Stimulated activated naive CD8-positive, alpha-beta T cell treated with anti-CD3 and anti-CD28 coated beads, Interleukin-15, Interleukin-2, amounts not matched to agents 100 U/mL and 50 U/mL, for 24 hours (primary cell): ENCODE results near the gene MTSS2.
"Not testable (repeated sequence)": the region's sequence is repeated elsewhere in the genome, so short reads cannot be mapped to it uniquely, and the experiment has no call there.

Experiments
- ATAC-seq: fragments of 150-1000 bp; cut with Tn5 transposase; one replicate; pipeline ENCODE4 v1.10.0; 2021
- DNase-seq: peaks from one replicate; pipeline ENCODE4 v3.0.0; 2021

Gene MTSS2

DNA sequence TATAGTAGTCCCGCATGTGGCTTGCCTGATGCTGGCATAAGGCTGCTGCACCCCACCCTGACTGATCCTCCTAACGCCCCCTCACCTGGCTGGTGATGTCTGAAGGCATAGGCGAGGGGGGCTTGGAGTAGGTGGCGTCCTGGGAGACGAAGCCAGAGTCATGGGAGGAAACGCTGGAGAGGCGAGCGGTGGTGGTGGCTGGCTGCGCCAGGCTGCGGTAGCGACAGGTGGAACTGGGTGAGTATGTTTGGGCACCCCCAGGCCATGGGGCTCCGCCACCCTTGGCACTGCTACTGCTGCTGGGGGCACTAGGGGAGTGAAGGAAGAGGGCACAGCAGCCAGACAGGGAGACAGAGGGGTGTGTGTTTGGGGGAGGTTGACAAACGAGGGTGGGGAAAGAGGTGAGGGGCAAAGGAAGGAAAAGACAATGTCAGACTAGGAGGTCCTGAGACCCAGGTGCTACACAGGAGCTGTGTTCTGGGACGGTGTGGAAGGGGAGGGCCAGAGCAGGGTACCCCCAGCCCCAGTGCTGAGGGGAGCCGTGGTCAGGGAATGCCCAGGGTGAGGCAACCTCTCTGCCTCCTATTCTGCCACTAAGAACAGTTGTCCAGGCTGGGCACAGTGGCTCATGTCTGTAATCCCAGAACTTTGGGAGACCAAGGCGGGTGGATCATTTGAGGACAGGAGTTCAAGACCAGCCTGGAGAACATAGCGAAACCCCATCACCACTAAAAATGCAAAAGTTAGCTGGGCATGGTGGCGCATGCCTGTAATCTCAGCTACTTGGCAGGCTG, 11.4 kb downstream of the MTSS2 start:
- no peak for ATAC-seq
- no peak for DNase-seq

DNA sequence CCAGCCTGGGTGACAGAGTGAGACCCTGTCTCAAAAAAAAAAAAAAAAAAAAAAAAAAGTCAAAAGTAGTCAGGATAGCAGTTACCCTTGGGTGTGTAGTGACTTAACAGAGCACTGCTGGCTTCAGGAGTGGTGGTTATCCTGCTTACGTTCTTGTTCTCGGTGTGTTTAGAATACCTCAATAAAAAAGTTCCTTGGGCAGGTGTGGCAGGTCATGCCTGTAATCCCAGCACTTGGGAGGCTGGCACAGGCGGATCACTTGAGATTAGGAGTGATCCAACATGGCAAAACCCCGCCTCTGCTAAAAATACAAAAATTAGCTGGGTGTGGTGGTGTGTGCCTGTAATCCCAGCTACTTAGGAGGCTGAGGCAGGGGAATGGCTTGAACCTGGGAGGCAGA, 14.9 kb downstream of the MTSS2 start:
- ATAC-seq, DNase-seq: not testable (repeated sequence)

DNA sequence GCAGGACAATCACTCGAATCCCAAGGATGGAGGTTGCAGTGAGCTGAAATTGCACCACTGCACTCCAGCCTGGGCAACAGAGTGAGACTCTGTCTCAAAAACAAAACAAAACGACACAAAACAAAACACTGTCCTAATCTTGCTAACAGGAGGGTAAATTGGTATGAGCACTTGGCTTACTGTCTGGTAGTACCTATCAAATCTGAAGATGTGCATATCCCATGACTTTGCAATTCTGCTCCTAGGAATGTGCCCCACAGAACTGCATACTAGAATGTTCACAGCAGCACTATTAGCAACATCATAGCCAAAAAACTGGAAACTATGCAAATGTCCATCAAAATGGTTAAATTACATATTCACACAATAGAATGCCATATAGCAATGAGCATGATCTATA, 15.7 kb downstream of the MTSS2 start:
- no peak for ATAC-seq

DNA sequence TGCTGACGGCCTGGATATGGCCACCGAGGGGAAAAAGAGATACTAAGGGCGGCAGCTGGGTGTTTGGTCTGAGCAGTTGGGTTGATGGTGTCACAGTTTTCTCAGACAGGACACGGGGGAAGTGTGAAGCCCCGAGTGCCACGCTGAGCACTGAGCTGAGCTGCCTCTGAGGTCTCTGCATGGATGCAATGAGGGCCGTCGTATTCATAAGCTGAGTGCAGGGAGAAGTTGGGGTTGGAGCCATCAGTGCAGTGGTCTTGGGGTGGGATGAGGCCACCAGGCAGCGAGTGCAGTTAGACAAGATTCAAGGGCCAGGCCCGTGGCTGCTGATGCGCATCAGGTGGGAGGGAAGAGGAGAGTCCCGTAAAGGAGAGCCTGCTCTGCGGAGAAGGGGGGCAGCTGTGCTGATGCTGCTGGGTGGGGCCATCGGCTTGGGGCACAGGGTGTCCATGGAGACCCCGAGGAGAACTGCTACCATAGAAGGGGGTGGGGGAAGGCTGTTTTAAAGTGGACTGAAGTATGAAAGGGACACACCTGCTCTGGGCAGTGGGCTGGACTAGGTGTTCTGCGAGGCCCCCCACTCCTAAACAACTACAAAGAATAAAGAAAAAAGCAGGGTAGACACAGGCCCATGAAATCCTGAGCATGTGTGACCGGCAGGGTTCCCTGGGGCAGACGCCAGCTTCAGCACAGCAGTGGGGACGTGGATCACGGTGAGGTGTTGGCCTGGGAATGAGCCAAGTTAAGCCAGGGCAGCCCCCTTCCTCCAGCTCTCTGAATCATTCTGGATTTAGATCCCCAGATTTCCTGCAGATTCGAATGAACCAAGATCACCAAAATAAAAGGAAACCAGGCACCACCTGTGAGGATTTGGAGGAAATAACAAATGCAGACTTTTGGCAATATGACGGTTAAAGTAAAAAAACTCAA, 19.8 kb downstream of the MTSS2 start:
- ATAC-seq (no peak), DNase-seq (no peak)

More for the DNA sequence above, 15.7 kb downstream of the MTSS2 start:
- DNase-seq, result no peak

DNA sequence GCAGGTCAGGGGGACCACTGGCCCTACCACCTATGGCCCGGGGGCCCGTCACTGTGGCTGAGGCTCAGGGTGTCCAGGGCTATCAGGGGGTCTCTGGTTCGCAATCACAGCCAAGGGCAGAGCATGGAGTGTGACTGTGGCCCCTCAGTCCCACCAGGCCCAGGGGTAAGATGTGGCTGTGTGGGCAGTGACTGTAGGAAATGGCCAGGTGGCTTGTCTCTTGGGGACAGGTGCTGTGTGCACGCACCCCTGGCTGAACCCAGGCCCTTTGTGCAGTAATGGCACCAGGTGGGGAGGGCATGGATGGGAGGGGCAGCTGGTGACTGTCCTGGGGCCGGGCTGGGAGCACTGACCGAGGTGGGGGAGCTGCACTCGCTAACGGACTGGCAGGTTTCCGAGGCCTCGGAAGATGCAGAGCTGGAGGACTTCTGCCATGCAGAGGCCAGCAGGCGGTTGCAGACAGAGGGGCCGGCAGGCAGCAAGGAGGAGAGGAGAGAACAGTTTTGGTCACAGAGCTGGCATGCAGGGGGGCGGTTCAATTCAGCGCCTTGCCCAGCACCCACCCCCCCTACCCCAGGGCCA, 20.6 kb downstream of the MTSS2 start:
- ATAC-seq, result no peak

DNA sequence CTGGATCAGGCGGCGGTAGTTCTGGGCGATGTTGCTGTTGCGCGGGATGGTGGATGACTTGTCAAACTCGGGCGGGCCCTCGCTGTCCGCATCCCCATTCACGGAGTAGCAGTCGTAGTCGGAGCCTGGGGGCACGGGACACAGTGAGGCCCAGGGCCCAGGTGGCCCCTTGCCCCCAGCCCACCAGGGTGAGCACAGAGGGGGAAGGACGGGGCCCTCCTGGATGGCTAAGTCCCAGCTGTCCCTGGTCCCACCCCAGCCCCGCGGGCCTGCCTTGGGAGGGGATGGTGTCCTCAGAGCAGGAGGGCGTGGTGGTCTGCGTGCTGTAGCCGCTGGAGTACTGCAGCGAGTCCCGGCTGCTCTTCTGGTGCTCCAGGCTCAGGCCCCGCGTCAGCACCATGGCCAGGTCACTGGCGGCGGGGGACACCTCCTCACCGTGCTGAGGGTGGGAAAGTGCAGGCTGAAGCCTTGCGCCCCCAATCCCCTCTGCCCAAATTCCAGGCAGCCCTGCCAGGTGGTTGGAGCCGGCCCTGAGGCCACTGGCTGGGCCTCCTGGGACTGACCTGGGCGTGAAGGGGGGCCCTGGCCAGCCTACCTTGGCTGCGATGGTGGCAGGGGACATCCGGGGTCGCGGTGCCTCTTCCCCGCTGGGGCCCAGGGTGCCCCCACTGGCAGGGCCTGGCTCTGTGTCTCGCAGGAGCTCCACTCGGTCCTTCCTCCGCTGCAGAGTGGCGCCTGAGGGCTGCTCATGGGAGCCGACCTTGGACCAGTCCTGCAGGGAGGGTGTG, 21.3 kb downstream of the MTSS2 start:
- no peak for DNase-seq
- ATAC-seq, result no peak

More for the DNA sequence above, 20.6 kb downstream of the MTSS2 start:
- DNase-seq, result no peak

DNA sequence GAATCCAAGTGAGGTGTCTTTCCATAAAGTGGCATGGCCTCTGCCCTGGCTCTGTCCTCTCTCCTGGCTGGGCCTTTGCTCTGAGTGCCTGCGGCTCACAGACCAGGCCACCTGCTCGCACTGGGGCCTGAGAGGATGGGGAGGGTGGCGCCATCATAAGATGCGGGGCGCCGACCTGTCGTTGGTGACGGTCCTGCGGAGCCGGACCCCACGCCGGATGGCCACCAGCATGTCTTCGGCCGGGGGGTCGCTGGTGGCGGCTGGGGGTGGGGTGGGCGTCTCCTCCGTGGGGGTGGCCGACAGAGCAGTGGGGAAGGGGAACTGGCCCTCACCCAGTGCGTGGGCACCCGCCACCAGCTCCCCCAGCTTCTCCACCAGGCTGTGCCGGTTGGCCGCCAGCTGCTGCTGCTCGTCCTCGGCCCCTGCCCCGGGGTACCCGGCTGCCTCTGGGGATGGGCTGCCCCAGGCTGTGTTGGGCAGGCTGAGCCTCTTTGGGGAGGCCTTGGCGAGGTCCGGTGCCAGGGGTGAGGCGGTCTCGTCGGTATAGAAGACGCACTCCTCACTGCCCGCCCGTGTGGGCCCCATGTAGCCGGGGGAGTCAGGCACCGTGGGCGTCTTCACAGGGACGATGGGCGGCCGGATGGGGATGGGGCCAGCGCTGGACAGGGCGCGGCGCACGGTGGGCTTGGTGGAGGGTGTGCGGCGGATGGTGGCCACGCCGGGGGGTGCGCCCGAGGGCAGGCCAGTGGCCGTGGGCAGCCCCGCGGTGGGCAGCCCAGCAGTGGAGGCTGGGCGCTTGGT, 22.1 kb downstream of the MTSS2 start:
- DNase-seq, result no peak
- ATAC-seq, result no peak

DNA sequence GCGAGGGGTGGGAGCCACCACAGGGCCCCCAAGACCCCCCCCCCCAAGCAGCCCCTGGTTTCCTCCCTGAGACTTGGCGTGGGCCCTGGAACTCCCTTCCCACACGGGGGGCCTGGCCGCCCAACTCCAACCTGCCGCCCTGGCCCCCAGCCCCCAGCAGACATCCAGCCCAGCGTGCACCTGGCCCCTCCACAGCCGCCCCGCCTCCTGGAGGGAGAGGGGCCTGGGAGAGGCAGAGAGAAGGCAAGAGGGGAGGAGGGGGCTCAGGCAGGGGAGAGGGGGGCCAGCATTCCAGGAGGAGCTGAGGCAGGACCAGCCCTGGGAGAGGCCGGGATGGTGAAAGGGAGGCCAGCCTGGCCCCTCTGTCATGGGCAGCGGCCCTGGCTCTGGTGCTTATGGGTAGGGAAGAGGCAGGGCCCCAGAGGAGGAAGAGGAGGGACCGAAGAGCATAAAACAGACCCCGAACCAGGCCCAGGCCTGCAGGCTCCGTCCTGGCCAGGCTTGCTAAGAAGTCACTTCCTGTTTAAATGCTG, 22.8 kb downstream of the MTSS2 start:
- no peak for ATAC-seq
- no peak for DNase-seq

DNA sequence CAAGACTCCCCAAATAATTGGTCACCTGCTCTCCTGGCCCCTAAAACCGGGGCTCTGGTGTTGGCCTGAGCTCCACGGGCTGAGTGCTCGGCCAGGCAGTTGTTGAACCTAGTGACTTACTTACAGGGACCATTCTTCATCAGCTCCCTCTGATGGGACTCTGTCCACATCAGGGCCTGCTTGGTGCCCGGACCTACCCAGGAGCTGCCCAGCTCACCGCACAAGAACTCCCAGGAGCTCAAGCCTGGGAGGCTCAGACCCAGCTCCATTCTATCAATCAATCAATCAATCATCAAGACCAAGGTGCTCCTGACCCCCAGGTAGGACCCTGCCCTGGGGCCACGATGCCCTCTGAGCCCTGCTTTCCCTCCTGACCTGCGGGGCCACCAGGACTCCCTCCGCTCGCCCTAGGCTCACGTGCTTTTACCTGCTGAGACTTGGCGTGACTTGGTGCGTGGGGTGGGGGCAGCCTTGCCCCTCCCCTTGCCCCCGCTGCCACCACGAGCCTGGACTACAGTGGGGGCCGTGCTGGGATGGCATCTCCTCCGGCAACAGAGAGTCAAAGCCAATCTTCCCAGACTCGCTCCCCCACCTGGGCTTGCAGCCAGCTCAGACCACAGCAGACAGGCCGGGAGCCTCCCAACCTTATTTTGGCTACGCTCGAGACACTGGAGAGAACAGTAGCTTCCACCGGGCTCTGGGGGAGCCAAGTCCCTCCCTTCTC, 23.8 kb downstream of the MTSS2 start:
- DNase-seq, result no peak
- ATAC-seq, result no peak

DNA sequence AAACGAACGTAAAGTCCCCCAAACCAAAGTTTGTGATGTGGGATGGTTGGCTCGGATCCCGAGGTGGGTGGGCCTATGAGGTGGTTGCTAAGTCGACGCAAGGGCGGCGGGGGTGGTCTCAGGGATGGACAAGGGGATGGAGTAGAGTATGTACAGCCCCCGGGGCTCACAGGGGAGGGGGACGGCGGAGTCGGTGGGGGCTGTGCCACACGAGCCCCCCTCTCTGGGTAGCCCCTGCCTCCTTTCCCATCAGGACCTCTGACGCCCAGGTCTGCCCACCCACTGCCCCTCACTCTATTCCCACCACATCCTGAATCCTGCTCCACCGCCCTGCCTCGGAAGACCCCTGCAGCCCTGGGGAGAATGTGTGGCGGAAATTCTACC, 24.3 kb downstream of the MTSS2 start:
- ATAC-seq (no peak), DNase-seq (no peak)

DNA sequence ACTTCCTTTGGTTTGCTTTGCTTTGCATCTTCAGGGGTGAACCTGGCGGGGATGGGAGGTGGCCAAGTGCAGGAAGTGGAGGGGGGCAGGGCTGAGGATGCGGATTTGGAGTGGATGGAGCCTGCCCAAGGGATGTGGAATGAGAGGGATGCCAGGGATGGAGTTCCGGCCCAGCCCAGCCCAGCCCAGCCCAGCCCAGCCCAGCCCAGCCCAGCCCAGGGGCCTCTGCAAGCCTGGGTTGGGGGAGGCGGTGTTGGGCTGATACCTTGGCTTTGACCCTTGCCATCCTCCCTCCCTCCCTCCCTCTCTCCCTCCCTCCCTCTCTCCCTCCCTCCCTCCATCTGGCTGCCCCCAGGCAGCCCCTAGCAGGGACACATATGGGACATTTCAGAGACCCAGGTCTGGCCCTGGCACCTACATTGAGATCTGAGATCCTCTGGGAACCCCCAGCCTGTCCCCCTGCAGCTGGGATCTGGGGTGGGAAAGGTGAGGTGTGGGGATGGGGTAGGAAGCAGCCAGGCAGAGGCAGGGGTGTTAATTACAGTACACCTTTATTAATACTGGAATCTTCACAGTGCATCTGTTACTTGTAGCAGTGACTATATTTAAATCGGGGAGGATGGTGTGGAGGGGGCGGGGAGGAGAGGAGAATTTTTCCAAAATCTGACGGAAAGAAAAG, 25.0 kb downstream of the MTSS2 start:
- ATAC-seq (no peak), DNase-seq (no peak)

DNA sequence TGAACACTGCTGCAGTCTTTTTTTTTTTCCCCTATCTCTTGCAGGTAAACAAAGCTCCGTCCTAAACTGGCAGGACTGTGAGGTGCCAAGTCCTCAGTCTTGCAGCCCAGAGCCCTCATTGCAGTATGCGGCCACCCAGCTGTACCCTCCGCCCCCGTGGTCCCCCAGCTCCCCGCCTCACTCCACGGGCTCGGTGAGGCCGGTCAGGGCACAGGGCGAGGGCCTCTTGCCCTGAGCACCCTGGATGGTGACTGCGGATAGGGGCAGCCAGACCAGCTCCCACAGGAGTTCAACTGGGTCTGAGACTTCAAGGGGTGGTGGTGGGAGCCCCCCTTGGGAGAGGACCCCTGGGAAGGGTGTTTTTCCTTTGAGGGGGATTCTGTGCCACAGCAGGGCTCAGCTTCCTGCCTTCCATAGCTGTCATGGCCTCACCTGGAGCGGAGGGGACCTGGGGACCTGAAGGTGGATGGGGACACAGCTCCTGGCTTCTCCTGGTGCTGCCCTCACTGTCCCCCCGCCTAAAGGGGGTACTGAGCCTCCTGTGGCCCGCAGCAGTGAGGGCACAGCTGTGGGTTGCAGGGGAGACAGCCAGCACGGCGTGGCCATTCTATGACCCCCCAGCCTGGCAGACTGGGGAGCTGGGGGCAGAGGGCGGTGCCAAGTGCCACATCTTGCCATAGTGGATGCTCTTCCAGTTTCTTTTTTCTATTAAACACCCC, 25.7 kb downstream of the MTSS2 start:
- DNase-seq, result no peak
- ATAC-seq, result no peak

DNA sequence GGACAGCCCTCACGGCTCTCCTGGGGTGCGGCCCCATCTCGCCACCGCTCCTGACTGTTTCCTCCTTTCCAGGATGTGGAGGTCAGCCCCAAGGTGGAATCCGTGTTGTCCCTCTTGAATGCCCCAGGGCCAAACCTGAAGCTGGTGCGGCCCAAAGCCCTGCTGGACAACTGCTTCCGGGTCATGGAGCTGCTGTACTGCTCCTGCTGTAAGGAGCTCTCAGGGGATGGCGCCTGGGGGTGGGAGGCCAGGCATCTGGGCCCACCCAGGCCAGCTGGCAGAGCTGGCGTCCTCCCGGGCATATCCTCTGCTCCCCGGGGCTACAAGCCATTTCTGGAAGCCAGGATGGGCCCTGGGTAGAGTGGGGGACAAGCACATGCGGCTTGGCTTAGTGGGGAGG, 26.3 kb downstream of the MTSS2 start:
- ATAC-seq (no peak), DNase-seq (no peak)

DNA sequence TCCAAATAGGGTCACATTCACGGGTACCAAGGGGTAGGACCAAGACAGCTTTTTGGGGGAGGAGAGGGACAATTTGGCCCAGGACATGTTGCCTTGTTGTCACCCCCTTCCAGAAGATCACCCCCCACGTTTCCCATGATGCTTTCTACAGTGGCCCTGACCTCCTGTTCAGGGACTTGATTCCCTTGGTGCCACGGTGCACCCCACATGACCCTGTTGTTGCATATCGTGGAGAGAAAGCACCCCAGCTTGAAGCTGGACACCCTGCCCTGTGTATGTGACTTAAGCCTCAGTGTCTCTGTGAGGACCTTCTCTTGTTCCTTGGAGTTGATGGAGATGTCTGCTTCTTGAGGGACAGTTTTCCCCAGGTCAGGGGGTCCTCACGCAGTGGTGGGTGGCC, 26.9 kb downstream of the MTSS2 start:
- ATAC-seq (no peak), DNase-seq (no peak)

DNA sequence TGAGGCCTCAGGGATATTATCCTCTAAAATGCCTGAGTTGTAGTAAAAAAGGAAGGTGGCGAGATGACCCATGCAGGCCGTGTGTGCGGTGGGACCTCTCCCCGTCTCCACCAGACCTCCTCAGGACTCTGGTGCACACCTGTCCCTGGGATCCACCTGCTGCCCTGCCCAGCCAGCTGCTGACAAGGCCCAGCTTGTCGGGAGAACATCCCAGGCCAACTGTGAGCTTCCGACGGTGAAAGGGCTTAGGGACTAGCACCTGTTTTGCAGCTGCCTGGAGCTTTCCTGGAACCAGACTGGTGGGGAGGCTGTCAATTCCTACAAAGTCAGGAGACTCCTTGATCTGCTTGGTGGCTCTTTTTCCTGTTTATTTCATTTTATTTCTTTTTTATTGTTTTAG, 27.9 kb downstream of the MTSS2 start:
- ATAC-seq (no peak), DNase-seq (no peak)

DNA sequence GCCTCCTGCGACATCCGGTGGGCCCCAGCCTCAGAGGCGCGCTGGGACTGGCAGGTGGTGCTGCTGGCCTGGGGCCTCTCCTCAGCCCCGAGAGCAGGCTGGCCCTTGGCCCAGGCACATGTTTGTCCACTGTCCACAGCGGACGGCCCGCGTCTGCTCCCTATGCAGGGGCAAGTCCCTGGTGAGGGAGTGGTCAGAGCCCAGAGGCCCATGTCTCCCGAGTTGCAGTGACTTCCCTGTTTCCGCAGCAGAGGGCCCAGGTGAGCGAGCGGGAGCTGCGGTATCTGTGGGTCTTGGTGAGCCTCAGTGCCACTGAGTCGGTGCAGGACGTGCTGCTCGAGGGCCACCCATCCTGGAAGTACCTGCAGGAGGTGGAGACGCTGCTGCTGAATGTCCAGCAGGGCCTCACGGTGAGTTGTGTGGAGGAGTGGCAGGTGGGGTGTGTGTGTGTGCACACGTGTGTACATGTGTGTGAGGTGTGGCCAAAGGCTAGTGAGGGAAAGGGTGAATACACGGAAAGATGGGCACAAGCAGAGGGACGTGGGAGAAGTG, 29.1 kb downstream of the MTSS2 start:
- no peak for DNase-seq
- ATAC-seq, result no peak

DNA sequence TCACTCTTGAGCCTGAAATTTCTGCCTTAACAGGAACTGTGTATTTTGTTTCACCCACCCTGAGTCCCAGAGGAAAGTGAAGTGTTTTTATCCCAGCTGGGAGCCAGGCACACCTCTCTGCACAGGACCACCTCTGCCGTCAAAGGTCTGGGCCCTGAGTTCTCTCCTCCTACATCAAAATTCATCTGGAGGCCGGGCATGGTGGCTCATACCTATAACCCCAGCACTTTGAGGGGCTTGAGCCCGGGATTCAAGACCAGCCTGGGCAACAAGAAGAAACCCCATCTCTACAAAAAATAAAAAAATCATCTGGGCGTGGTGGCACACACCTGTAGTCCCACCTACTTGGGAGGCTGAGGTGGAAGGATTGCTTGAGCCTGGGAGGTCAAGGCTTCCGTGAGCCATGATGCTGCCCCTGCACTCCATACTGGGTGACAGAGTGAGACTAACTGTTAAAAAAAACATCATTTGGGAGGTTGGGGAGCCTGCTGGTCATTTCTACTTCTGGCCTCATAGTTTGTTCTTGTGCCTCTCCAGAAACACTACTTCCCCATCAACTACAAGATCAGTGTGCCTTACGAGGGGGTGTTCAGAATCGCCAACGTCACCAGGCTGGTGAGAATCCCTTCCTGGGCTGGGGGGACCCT, 29.7 kb downstream of the MTSS2 start:
- DNase-seq (no peak), ATAC-seq (no peak)
